PFSK-1 (cell line): ENCODE results near the gene CAPN10.

Experiments used
- FOXP2 ChIP-seq: optimal IDR thresholded peaks from 2 replicates; pipeline ENCODE3; 2011; ENCODE audit warnings: borderline replicate concordance, control low read depth, inconsistent platforms; ENCODE audit not compliant: insufficient read depth; ENCODE audit errors: extremely low read length, extremely low read depth
- POLR2AphosphoS5 ChIP-seq: IDR thresholded peaks from 2 replicates; pipeline ENCODE4 v1.6.1; 2012; ENCODE audit warnings: low read depth, mild to moderate bottlenecking, control low read depth, low read length, moderate library complexity
- SIN3A ChIP-seq: IDR thresholded peaks from 2 replicates; pipeline ENCODE4 v1.6.1; 2012; ENCODE audit warnings: mild to moderate bottlenecking, low read length, moderate library complexity, borderline replicate concordance; ENCODE audit not compliant: insufficient read depth
- TAF1 ChIP-seq: IDR thresholded peaks from 2 replicates; pipeline ENCODE4 v1.6.1; 2012; ENCODE audit warnings: low read length, control low read depth, borderline replicate concordance; ENCODE audit not compliant: insufficient read depth
- TF ChIP-seq, protein P1 (sequence below), 2 experiments: IDR thresholded peaks; 2 replicates each; pipeline versions ENCODE4 v1.6.1 to v1.8.0; 2011 to 2012; ENCODE audit warnings: low read depth in 2 of 2, low read length in 2 of 2, control low read depth in 1 of 2, inconsistent platforms in 1 of 2, mild to moderate bottlenecking in 1 of 2, moderate library complexity in 1 of 2; ENCODE audit not compliant: insufficient read depth in 1 of 2

DNA sequence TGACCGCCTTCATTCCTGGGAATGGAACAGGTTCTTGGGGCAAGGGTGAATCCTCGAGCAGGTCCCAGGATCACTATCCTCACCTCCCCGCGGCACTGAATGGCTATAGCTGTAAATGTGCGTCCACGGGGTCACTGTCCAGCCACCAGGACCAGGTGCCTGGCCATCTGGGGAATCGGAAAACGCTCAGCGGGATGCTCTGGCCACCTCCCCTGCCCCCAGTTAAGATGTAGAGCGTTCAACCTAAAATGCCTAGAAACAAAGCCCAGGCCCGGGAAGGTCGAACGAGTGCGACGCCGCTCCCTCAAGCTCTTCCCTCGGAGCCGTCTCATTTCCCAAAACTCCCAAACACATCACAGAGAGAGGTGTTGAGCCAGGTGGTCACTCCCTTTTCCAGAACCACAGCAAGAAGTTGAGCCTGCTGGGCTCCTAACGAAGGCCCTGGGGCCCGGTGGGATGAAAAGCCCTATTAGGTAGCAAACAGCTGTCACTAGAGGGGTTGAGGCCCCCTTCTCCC is 795 bp upstream of the CAPN10 start:
- TF ChIP-seq TAF1: no peak
- TF ChIP-seq, protein P1, sequence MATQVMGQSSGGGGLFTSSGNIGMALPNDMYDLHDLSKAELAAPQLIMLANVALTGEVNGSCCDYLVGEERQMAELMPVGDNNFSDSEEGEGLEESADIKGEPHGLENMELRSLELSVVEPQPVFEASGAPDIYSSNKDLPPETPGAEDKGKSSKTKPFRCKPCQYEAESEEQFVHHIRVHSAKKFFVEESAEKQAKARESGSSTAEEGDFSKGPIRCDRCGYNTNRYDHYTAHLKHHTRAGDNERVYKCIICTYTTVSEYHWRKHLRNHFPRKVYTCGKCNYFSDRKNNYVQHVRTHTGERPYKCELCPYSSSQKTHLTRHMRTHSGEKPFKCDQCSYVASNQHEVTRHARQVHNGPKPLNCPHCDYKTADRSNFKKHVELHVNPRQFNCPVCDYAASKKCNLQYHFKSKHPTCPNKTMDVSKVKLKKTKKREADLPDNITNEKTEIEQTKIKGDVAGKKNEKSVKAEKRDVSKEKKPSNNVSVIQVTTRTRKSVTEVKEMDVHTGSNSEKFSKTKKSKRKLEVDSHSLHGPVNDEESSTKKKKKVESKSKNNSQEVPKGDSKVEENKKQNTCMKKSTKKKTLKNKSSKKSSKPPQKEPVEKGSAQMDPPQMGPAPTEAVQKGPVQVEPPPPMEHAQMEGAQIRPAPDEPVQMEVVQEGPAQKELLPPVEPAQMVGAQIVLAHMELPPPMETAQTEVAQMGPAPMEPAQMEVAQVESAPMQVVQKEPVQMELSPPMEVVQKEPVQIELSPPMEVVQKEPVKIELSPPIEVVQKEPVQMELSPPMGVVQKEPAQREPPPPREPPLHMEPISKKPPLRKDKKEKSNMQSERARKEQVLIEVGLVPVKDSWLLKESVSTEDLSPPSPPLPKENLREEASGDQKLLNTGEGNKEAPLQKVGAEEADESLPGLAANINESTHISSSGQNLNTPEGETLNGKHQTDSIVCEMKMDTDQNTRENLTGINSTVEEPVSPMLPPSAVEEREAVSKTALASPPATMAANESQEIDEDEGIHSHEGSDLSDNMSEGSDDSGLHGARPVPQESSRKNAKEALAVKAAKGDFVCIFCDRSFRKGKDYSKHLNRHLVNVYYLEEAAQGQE (IDR thresholded peaks at IDR 0.05; ENCODE audit: insufficient read depth in 1 of 2, low read depth in 2 of 2, low read length in 2 of 2): no peak
- TF ChIP-seq FOXP2: no peak
- no peak for TF ChIP-seq SIN3A
- no peak for TF ChIP-seq POLR2AphosphoS5
